ENCODE measurements around the gene ATXN7L1.
"Not testable (repeated sequence)": the region's sequence is repeated elsewhere in the genome, so short reads cannot be mapped to it uniquely, and the experiment has no call there.

Gene ATXN7L1

DNA sequence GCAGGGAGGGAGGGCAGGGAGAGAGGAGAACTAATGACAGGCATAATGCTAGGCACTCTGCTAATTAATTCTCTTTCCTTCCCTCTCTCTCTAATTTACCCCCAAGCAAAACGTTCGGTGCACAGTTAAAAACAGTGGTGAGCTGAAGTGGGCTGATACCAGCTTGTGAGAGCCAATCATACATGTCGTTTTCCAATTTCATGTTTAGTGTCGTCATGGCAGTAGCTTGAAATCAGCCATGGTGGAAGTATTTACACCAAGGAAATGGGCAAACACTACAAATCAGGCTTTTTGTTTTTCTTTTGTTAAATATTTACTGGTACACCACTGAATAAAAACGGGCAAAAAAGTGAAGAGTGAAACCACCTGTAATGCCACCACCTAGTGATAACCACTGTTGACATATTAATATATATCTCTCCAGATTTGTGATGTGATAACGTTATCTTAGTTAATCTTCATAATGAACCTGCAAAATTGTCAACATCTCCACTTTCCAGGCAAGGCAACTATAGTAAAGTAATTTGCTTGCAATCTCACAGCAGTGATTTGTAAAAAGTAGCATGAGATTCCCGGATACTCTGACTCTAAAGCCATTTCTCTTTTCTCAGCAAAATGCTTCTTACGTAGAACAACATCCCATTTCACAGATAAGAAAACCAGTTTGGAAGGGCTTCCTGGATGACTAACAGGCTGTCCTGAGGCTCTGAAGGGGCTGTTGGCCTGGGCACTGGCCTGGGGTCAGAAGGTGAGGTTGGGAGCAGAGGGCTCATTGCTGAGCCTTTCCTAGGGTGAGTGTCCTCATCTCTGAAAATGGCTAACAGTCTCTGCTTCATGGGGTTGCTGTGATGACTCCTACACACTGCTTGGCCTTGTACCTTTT, 83.7 kb downstream of the ATXN7L1 start:
- Histone ChIP-seq H3K36me3 (replicated peaks; ENCODE audit: low read depth, low read length) (no peaks in the 10 kb centered on the region), H2AFZ (ENCODE audit: low read depth, low read length) (no peak overlapping the region), H3K9me3 (ENCODE audit: insufficient read depth, low read length) (no peaks in the 10 kb centered on the region), H3K27me3 (ENCODE audit: low read depth, low read length) (peaks cover 45% of the 10 kb centered on the region), H3K9ac (ENCODE audit: low read length) (no peak overlapping the region), H3K4me2 (ENCODE audit: low read length) (no peak overlapping the region), H3K4me1 (ENCODE audit: low read length) (peaks cover 13% of the 10 kb centered on the region), H3K4me3 (ENCODE audit: low read length) (no peak overlapping the region), H3K79me2 (ENCODE audit: low read length) (no peaks in the 10 kb centered on the region), H4K20me1 (ENCODE audit: insufficient read depth, low read length) (no peaks in the 10 kb centered on the region), H3K27ac (ENCODE audit: low read length) (no peak overlapping the region)
- TF ChIP-seq, protein P1, sequence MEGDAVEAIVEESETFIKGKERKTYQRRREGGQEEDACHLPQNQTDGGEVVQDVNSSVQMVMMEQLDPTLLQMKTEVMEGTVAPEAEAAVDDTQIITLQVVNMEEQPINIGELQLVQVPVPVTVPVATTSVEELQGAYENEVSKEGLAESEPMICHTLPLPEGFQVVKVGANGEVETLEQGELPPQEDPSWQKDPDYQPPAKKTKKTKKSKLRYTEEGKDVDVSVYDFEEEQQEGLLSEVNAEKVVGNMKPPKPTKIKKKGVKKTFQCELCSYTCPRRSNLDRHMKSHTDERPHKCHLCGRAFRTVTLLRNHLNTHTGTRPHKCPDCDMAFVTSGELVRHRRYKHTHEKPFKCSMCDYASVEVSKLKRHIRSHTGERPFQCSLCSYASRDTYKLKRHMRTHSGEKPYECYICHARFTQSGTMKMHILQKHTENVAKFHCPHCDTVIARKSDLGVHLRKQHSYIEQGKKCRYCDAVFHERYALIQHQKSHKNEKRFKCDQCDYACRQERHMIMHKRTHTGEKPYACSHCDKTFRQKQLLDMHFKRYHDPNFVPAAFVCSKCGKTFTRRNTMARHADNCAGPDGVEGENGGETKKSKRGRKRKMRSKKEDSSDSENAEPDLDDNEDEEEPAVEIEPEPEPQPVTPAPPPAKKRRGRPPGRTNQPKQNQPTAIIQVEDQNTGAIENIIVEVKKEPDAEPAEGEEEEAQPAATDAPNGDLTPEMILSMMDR (IDR thresholded peaks at IDR 0.05; ENCODE audit: low read depth, low read length), result no peak
- no peak for TF ChIP-seq EZH2phosphoT487 (IDR thresholded peaks at IDR 0.05; ENCODE audit: low read depth)

DNA sequence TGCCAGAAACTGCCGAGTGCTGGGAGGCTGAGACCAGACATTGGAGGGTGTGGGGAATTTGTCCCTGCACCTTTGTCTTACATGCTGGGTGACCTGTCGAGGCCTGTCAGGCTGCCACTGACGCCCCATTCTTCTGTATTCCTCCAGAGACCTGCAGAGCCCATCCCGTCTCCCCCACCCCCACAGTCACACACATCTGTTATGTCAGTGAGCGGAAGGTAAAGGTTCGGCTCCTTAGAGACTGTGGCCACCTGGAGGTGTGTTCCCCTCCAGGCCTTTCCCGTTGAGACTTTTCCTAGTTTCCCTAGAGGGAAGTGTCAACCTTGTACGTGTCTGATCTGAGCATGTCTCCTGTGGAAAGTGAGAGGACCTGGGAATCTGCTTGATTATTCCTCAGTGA, 84.5 kb downstream of the ATXN7L1 start:
- no peaks in the 10 kb centered on the region for H4K20me1 ChIP-seq (ENCODE audit: insufficient read depth, low read length)
- no peaks in the 10 kb centered on the region for H3K9me3 ChIP-seq (ENCODE audit: insufficient read depth, low read length)
- no peak for TF ChIP-seq EZH2phosphoT487 (IDR thresholded peaks at IDR 0.05; ENCODE audit: low read depth)
- TF ChIP-seq, protein P1 (IDR thresholded peaks at IDR 0.05; ENCODE audit: low read depth, low read length), result no peak

DNA sequence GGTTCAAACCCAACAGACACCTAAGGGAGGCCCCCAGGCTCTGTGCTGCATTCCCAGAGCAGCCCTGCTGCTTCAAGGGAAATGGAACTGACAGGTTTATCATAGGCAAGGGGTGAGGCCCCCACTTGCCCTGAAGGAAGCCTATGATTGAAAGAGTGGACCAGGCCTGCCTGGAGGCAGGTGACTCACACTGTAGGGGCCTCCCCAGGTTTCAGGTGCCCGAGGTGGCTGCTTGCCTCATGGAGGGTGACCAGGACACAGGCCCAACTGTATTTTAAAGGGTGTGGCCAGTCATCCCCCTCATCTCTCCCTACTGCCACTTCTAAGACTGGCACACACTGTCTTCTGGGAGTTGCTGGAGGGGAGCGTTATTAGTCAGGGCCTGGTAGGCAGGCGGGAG, 85.4 kb downstream of the ATXN7L1 start:
- peaks cover 60% of the 10 kb centered on the region for H3K27me3 ChIP-seq (ENCODE audit: low read depth, low read length)
- H3K79me2 ChIP-seq (ENCODE audit: low read length), result no peaks in the 10 kb centered on the region
- no peak overlapping the region for H3K27ac ChIP-seq (ENCODE audit: low read length)
- no peak overlapping the region for H2AFZ ChIP-seq (ENCODE audit: low read depth, low read length)
- TF ChIP-seq EZH2phosphoT487 (IDR thresholded peaks at IDR 0.05; ENCODE audit: low read depth), result no peak
- TF ChIP-seq, protein P1 (IDR thresholded peaks at IDR 0.05; ENCODE audit: low read depth, low read length), result no peak
- H3K4me1 ChIP-seq (ENCODE audit: low read length), result peaks cover 13% of the 10 kb centered on the region
- H3K4me3 ChIP-seq (ENCODE audit: low read length), result no peak overlapping the region
- no peaks in the 10 kb centered on the region for H4K20me1 ChIP-seq (ENCODE audit: insufficient read depth, low read length)
- H3K4me2 ChIP-seq (ENCODE audit: low read length), result no peak overlapping the region
- no peaks in the 10 kb centered on the region for H3K36me3 ChIP-seq (replicated peaks; ENCODE audit: low read depth, low read length)
- H3K9me3 ChIP-seq (ENCODE audit: insufficient read depth, low read length), result no peaks in the 10 kb centered on the region
- no peak overlapping the region for H3K9ac ChIP-seq (ENCODE audit: low read length)

More for the DNA sequence above, 84.5 kb downstream of the ATXN7L1 start:
- H3K27ac ChIP-seq (ENCODE audit: low read length), result no peak overlapping the region
- H2AFZ ChIP-seq (ENCODE audit: low read depth, low read length), result no peak overlapping the region
- H3K4me3 ChIP-seq (ENCODE audit: low read length), result no peak overlapping the region
- no peak overlapping the region for H3K9ac ChIP-seq (ENCODE audit: low read length)
- H3K79me2 ChIP-seq (ENCODE audit: low read length), result no peaks in the 10 kb centered on the region
- H3K27me3 ChIP-seq (ENCODE audit: low read depth, low read length), result peaks cover 52% of the 10 kb centered on the region
- peaks cover 13% of the 10 kb centered on the region for H3K4me1 ChIP-seq (ENCODE audit: low read length)
- H3K36me3 ChIP-seq (replicated peaks; ENCODE audit: low read depth, low read length), result no peaks in the 10 kb centered on the region
- H3K4me2 ChIP-seq (ENCODE audit: low read length), result no peak overlapping the region

DNA sequence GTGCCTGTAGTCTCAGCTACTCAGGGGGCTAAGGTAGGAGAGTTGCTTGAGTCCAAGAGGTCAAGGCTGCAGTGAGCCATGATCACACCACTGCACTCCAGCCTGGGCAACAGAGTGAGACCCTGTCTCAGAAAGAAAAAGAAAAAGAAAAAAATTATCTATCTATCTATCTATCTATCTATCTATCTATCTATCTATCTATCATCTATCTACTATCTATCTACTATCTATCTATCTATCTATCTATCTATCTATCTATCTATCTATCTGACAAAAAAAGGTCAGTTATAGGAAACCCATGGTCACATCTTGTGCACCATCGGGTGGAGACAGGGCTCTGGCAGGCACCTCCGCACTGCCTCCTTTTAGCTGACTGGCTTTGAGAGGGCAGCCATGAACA, 85.9 kb downstream of the ATXN7L1 start:
- H3K9ac ChIP-seq (ENCODE audit: low read length); H3K79me2 ChIP-seq (ENCODE audit: low read length); H3K9me3 ChIP-seq (ENCODE audit: insufficient read depth, low read length); H4K20me1 ChIP-seq (ENCODE audit: insufficient read depth, low read length); H2AFZ ChIP-seq (ENCODE audit: low read depth, low read length); H3K36me3 ChIP-seq (replicated peaks; ENCODE audit: low read depth, low read length); H3K4me2 ChIP-seq (ENCODE audit: low read length); H3K4me3 ChIP-seq (ENCODE audit: low read length); H3K27ac ChIP-seq (ENCODE audit: low read length): not testable (repeated sequence)
- Histone ChIP-seq H3K27me3 (ENCODE audit: low read depth, low read length) (peaks cover 62% of the 10 kb centered on the region), H3K4me1 (ENCODE audit: low read length) (peaks cover 13% of the 10 kb centered on the region)

Measured in OCI-LY3 (cell line).